CD4-positive, alpha-beta T cell treated with Interleukin-12 subunit alpha and Interleukin-12 subunit beta, for 1 hour (primary cell): Measurements from ENCODE around the gene WDFY3.

ENCODE experiments used
- DNase-seq: peaks from one replicate; pipeline ENCODE4 v3.0.0-alpha.2; 2020

Gene WDFY3

DNA sequence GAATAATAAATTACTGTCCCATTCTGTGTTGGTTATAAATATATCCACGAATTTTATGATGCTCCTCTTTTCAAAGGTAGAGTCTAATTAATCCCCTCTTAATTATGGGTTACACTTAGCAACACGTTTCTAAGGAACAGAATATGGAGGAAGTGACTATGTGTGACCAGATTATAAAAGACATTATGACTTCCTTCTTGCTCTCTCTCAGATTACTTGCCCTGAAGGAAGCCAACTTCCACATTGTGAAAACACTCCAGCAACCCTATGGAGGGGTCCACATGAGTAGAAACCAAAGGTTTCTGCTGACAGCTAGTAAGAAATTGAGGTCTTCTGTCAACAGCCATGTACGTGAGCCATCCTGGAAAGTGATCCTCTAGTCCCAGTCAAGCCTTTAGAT is 59.3 kb downstream of the WDFY3 start:
- no peak for DNase-seq

DNA sequence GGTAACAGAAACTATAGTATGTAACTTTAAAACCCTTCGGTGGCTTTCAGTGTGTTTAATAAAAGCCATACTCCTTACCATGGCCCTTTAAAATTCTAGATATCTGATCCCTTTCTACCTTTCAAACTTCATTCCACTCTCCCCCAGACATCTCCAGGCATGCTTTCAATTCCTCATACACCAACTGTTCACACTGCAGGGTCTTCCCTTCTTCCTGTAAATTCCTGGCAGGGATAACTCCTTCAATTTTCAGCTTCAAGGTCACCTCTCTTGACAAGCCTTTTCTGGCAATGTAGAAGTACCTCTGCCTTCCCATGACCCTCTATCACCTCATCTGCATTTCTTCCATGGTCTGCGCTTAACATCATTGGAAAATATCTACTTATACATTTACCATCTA is 60.8 kb downstream of the WDFY3 start:
- no peak for DNase-seq

DNA sequence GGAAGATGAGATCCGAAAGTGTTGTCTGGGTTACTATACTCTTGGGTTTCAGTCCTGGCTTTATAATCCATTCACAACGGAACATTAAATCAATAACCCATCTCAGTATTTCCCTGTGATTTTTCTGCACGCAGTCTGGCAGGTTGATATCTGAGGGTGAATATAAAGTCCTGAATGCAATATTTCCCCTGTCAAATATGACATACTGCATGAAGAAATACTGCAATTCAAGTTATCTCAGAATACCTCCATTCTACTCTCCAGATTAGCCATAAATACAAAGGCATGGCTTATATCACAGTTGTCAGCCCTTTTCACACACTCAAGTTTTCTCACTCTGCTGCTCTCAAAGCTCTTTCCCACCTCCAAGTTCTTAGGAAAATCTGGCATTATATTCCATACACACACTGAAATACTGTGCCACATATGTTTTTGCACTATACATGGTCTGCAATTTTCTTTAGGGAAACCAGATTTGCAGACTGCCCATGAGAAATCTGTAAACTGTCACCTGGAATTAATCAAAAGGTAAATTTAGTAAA is 64.7 kb downstream of the WDFY3 start:
- DNase-seq, result no peak

DNA sequence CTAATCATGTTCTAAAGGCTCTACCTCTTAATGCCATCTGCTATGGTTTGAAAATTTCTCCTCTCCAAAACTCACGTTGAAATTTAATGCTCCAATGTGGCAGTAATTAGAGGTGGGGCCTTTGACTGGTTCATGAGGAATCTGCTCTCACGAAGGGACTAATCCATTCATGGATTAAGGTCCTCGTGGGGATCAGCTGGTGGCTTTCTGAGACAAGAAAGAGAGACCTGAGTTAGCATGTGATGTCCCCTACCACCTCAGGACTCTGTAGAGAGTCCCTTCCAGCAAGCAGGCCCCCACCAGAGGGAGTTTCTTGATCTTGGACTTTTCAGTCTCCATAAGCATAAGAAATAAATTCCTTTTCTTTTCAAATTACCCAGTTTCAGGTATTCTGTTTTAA is 65.3 kb downstream of the WDFY3 start:
- DNase-seq, result no peak

GRCh38 chr4:84899616-84900015 is 66.9 kb downstream of the WDFY3 start:
- DNase-seq, result no peak

DNA sequence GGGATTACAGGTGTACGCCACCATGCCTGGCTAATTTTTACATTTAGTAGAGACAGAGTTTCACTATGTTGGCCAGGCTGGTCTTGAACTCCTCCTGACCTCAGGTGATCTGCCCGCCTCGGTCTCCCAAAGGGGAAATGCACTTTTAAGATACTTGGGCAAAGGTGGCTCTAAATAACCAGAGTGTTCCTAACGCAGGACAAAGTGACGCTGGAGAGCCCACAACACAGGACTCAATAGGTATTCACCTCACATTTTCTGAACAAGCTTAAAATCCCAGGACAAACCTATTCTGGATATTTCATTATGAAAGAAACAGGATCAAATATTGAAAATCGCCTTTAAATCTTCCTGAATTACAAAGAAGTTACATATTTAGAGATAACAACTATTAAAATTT is 69.0 kb downstream of the WDFY3 start:
- DNase-seq, result no peak

DNA sequence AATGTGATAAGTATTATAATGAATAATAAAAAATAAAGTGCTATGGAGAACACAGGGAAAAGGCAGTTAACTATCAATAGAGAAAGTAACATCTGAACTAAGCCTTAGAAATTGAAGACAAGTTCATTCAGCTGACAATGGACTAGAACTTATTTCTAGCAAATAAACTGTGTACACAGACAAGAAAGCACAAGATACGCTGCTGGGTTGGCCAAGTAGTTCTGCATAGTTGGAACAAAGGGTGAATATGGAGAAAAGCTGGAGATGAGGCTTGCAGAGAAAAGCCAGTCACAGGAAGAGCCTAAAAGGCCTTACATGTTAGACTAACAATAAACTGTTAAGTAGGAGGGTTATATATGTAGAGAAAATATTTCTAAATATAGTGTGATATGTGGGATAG is 71.2 kb downstream of the WDFY3 start:
- no peak for DNase-seq

DNA sequence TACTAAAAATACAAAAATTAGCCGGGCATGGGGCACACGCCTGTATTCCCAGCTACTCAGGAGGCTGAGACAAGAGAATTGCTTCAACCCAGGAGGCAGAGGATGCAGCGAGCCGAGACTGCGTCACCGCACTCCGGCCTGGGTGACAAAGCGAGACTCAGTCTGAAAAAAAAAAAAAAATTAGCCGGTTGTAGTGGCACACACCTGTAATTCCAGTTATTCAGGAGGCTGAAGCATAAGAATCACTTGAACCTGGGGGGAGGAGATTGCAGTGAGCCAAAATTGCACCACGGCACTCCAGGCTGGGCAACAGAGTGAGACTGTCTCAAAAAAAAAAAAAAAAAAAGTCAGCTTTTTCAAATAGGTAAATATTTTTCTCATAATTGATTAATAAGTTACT is 71.9 kb downstream of the WDFY3 start:
- DNase-seq, result no peak

- DNase-seq, result no peak
These were observed 73.5 kb downstream of the WDFY3 start for GRCh38 chr4:84892950-84893349.

- no peak for DNase-seq
These were observed 78.7 kb downstream of the WDFY3 start for GRCh38 chr4:84887824-84888223.

- DNase-seq, result no peak
These were observed 86.8 kb downstream of the WDFY3 start for GRCh38 chr4:84879651-84880200.

- no peak for DNase-seq
These were observed 87.9 kb downstream of the WDFY3 start for GRCh38 chr4:84878546-84878945.

DNA sequence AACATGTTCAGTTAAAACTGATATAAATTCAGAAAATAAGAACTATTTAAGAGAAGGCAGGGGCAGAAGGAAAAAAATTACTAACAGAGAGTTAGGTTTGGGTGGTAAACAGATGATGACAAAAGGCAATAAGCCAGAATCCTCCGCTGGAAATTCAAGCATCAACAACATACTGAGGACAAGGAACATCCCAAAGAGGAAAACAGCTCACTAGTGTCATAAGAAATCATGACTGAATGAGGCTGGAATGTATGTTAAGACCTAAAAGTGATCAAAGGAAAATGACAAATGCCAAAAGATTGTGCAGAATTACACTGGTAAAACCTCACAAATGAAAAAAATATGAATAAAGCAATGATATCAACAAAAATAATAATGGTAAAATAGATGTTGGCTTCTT is 88.4 kb downstream of the WDFY3 start:
- DNase-seq, result no peak

GRCh38 chr4:84877051-84877833 is 89.2 kb downstream of the WDFY3 start:
- no peak for DNase-seq

- DNase-seq, result no peak
These were observed 90.7 kb downstream of the WDFY3 start for GRCh38 chr4:84875636-84876371.

DNA sequence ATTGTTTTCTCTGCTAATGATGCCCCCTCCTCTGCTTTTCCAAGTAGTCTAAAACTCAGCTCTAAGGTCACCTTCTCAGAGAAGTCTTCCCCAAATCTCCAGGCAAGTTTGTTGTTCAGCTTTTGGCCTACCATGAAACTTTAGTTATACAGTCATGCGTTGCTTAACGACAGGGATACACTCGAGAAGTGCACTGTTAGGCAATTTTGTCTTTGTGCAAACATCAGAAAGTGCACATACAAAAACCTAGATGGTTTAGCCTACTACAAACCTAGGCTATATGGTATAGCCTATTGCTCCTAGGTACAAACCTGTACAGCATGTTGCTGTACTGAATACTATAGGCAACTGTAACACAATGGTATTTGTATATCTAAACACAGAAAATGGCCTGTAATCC is 91.9 kb downstream of the WDFY3 start:
- no peak for DNase-seq

GRCh38 chr4:84870398-84871163 is 95.9 kb downstream of the WDFY3 start:
- no peak for DNase-seq

GRCh38 chr4:84866295-84866694 is 100.2 kb downstream of the WDFY3 start:
- no peak for DNase-seq

GRCh38 chr4:84865600-84865999 is 100.9 kb downstream of the WDFY3 start:
- DNase-seq, result no peak

GRCh38 chr4:84862064-84862463 is 104.4 kb downstream of the WDFY3 start:
- no peak for DNase-seq

- no peak for DNase-seq
These were observed 109.2 kb downstream of the WDFY3 start for GRCh38 chr4:84857296-84857695.

DNA sequence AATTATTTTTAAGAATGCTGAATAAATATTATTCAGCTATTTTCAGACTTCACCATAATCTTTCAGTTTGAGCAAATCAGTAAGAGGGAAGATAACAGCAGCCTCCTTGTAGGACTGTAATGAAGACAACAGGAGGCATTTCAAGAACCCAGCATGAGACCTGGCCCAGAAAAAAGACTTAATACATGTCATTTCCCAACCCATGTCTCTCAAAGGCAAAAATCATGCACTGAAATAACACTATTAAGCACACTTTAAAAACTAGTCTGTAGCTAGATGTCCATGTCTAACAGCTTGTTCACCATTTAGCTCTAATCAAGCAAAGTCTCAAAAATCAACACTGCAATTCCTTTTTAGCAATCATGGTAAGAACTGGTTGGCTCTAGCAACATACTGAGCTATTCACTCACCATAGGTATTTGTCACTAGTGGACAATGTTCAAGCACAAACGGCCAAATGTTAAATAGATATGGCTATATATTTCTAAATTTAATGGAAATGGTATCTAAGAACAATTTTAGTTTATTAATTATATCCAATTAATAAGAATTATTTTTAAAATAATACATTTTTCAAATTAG is 109.9 kb downstream of the WDFY3 start:
- DNase-seq, result no peak

- no peak for DNase-seq
These were observed 110.7 kb downstream of the WDFY3 start for GRCh38 chr4:84855774-84856173.
